Hippocampal formation (tissue), 2 donors: ENCODE data around the gene ATXN2.
A peak's percentile ranks its signal among the peaks of the same experiment; 100 is the strongest.
"Not testable (repeated sequence)": the region's sequence is repeated elsewhere in the genome, so short reads cannot be mapped to it uniquely, and the experiment has no call there.

ENCODE experiments used
- DNase-seq, 2 donors: peaks; one replicate each; lab custom pipeline; 2025; lab: John Stamatoyannopoulos, UW

The ATXN2 gene, protein sequence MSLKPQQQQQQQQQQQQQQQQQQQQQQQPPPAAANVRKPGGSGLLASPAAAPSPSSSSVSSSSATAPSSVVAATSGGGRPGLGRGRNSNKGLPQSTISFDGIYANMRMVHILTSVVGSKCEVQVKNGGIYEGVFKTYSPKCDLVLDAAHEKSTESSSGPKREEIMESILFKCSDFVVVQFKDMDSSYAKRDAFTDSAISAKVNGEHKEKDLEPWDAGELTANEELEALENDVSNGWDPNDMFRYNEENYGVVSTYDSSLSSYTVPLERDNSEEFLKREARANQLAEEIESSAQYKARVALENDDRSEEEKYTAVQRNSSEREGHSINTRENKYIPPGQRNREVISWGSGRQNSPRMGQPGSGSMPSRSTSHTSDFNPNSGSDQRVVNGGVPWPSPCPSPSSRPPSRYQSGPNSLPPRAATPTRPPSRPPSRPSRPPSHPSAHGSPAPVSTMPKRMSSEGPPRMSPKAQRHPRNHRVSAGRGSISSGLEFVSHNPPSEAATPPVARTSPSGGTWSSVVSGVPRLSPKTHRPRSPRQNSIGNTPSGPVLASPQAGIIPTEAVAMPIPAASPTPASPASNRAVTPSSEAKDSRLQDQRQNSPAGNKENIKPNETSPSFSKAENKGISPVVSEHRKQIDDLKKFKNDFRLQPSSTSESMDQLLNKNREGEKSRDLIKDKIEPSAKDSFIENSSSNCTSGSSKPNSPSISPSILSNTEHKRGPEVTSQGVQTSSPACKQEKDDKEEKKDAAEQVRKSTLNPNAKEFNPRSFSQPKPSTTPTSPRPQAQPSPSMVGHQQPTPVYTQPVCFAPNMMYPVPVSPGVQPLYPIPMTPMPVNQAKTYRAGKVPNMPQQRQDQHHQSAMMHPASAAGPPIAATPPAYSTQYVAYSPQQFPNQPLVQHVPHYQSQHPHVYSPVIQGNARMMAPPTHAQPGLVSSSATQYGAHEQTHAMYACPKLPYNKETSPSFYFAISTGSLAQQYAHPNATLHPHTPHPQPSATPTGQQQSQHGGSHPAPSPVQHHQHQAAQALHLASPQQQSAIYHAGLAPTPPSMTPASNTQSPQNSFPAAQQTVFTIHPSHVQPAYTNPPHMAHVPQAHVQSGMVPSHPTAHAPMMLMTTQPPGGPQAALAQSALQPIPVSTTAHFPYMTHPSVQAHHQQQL

DNA sequence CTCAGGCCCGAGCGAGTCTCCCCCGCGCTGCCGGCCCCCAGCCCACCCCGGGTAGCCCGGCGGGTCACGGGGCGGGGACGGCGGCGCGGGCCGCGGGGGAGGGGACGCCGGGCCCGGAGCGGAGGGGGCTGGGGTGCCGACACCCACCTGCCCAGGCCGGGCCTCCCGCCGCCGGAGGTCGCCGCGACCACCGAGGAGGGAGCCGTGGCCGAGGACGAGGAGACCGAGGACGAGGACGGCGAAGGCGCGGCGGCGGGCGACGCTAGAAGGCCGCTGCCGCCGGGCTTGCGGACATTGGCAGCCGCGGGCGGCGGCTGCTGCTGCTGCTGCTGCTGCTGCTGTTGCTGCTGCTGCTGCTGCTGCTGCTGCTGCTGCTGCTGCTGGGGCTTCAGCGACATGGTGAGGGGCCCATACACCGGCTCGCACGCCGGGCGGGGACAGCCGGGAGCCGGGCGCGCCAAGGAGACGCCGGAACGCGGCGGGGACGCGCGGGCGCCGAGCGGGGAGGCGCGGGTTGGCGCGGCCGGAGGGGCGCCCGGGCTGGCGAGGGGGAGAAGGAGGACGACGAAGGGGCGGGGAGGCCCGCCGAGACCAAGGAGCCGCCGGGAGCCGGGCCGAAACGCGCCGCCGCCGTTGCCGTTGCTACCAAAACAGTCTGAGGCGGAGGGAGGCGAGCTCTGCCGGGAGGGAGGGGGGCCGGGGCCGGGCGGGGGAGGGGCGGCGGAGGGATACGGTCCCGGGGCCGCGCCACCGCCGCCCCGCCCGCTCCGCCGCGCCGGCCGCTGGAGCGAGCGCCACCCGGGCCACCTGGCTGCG lies at the start of gene ATXN2:
TSS of gene ATXN2 (minus strand) at position 679 of the 816 bp plus-strand sequence. CDS start at position 398, 281 bp downstream.
- DNase-seq, result peak; percentile 55 to 84

DNA sequence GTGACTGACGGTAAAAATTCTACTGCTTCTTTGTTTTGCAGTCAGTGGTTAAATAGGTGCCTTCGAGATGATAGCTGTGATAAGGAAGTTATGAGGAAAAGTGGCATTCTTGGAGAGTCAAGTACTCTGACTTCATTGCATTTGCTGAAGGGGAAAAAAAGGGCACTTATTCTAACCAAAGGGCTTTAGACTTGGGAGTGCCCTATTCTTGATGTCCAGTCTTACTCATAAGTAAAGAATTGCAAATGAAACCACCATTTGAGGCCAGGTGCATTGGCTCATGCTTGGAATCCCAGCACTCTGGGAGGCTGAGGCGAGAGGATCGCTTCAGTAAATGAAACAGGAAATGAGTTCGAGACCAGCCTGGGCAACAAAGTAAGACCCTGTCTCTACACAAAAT lies 46.3 kb upstream of the ATXN2 start:
- no peak for DNase-seq

DNA sequence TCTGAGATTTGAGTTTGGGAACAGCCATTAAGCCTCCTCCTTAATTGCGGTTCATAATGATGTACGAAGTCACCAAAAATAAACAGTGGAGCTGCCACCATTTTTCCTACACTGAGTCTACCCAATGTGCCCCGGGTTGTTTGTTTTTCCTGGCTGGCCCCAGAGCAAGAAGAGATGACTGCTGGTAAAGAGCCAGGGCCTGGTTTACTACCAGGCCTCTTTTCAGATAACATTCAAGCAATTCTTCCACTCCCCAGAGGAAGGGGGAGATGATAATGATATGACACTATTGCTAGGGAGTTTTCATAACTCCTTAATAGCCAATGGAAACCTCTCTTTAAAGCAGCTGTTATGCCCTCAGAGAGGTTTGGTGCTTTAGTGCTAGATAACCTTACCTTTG lies 44.3 kb upstream of the ATXN2 start:
- DNase-seq, result no peak

DNA sequence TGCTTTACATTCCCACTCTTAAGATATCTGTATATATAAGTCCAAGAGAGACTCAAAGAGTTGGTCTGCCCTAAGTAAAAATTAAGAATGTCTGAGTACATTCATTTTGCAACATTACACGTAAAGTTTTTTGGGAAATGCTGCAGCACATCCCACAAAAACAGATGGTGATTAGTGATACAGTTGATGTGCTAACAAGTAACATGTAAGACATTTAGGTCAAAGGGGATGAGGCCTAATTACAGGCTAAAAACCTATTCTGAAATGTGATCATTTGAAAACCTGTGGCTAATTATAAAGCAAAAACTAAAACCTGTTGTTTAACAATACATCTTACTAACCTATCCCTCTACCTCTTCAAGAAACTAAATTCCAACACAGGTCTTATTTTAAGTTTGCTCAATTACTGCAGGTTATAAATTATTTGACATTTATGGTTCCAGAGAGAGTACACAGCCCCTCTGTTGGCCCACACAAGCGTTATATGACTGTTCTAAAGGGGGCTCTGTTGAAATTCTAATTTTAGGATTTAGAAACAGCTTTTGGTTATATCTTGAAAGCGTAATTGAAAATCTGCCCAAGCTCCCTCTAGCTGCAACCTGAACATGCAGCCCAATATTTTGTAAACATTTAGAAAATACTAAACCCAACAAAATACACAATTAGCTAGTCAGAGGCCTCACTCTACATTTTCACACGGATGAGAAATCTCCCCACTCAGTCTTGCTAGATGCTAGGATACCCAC lies 43.7 kb upstream of the ATXN2 start:
- no peak for DNase-seq

DNA sequence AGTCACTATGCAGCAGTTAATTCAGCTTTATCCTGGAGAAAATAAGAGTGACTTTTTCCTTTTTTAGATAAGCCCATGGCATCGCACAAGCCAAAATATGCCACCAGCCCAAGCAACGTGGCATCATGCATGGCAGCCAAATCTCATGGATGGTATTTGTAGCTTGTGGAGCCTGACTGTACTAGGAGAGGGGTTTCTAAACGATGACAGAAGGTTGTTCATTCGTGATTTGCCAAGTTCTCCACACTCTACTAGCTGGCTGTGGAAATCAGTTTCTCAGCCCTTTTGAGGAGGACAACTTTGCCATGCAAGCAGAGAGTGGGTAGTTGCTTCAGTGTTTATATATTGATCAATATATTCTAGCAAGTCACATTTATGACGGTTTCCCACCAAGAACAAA lies 41.4 kb upstream of the ATXN2 start:
- no peak for DNase-seq

DNA sequence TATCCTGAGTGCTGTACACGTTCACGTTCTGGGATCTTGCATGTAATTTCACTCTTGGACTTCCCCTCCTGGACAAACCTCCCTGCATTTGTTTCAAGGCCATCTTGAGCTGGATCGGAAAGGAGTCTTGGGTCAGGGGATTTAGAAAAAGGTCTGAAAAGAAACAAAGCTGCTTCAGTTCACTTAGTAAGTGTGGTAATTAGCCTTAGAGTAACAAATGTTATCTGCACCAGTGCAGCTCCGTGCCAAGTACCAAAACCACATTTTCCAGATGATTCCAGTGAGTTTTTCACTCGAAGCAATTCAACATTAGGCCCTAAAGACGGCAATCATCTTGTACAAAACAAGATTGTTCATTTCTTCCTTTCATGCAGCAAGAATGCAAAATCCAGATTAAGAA lies 39.4 kb upstream of the ATXN2 start:
- DNase-seq, result no peak

DNA sequence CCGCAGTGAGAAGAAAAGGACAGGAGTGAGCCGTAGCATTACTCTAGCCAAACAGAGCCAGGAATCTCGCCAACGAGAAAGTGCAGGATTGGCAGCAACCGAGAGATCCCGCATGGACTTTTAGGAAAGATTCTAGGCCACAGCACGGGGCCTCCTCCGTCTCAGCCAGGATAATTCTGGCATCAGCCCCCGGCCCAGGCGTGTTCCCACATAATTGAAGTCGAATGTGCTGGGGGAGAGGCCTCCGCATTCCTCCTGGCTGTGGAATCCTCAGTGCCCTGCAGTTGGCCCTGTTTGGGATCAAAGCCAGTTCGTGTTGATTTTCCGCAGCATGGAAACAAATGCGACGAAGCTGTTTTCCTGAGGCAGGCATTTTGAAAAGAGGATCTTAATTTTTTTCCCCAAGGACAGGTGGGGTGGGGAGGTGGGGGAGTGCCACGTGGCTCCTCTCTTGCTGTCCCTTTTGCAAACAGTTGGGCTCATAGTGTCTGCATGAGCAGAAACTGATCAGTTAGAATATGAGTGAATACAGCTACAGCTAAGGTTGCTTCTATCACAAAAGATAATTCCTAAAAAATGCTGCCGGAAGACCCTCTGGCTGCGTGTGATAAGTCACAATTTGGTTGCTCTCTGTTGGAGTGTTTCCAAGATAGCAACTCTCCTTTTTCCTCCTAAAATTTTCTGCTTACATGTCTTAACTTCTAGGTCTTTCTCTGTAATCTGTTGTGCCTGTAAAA lies 37.3 kb upstream of the ATXN2 start:
- DNase-seq, result peak in 1 of 2 donors; percentile 43

DNA sequence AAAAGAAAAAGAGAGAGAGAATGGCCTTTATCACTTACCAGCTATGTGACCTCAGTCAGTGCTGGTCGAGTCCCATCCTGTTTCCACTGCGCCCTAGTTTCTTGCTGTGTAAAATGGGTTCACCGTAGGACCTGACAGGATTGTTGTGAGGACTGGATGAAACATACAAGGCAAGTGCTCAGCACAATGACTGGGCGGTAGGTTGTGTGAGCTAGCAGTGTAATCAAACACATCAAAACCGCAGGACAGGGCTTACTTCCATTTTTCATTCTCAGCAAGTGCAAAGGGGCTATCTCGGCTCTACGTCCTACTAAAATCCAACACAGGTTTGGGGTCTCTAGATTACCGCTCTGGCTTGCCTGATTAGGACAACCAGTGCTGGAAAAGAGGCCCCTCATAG lies 36.4 kb upstream of the ATXN2 start:
- no peak for DNase-seq

DNA sequence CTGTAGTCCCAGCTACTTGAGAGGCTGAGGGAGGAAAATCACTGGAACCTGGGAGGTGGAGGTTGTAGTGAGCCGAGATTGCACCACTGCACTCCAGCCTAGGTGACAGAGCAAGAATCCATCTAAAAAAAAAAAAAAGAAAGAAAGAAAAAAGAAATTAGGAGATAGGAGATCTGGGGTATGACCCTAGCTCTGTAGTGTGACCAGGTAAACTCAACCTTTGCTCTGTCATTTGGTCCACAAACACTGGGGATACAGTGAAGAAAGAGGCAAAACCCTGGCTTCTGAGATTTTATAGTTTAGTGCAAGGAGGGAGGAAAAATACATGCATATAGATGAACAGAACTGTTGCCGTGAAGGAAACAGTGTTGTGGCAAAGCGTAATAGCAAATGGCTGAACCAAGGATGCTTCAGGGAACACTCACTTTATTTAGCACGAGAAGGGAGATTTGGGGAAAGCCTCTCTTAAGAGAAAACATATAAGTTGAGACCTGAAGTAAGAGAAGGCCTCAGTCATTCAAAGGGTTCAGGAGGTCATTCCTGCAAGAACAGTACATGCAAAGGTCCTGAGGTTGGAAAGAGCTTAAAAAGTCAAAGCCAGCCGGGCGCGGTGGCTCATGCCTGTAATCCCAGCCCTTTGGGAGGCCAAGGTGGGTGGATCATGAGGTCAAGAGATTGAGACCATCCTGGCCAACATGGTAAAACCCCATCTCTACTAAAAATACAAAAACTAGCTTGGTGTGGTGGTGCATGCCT lies 29.6 kb upstream of the ATXN2 start:
- DNase-seq, result no peak

DNA sequence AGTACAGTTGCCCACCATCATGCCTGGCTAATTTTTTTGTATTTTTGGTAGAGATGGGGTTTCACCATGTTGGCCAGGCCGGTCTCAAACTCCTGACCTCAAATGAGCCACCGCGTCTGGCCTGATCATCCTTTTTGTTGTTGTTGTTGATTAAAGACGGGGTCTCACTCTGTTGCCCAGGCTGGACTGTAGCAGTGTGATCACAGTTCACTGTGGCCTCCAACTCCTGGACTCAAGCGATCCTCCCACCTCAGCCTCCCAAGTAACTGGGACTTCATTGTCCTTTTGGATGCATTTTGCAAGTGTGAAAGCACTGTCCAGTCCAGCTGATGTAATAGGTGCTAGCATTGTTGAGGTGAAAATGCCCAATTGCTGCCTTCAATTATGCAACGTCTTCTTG lies 27.1 kb upstream of the ATXN2 start:
- DNase-seq, result no peak

DNA sequence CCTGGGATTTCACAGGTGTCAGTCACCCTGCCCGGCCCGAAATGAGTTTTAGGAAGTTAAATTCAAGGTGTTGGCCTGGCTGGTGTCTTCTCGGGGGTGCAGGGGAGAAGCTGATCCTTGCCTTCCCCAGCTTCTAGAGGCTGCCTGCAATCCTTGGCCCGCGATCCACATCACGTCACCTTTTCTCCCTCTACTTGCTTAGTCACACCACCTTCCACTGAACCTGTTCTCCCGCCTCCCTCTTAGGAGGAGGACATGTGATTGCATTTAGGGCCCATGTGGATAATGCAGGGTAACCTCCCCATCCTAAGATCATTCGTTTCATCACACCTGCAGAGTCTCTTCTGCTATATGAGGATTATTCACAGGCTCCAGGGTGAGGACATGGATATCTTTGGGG lies 25.4 kb upstream of the ATXN2 start:
- DNase-seq, result no peak

DNA sequence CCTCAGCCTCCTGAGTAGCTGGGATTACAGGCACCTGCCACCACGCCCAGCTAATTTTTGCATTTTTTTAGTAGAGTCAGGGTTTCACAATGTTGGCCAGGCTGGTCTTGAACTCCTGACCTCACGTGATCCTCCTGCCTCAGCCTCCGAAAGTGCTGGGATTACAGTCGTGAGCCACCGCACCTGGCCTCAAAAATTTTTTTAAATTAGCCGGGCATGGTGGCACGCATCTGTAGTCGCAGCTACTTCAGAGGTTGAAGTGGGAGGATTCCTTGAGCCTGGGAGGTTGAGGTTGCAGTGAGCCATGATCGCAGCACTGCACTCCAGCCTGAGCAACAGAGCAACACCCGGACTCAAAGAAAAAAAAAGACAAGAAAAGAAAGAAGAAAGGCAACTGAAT lies 18.7 kb upstream of the ATXN2 start:
- not testable (repeated sequence) for DNase-seq

DNA sequence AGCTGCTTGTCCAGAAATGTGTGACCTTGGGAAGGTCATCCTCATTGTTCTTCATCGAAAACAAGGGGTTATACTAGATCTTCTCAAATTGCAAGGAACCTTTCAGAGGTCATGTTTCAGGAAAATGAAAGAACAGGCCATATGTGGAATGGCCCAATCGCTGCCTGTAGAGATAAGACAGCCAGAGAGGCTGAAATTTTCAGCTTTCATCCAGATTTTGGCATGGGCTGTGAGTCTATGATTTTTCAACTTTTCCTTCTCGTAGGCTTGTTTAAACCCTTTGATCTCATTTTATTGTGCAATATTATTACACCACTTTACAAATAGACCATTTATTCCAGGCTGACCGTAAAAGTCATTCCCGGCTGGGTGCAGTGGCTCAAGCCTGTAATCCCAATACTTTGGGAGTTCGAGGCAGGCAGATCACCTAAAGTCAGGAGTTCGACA lies 17.1 kb upstream of the ATXN2 start:
- no peak for DNase-seq

DNA sequence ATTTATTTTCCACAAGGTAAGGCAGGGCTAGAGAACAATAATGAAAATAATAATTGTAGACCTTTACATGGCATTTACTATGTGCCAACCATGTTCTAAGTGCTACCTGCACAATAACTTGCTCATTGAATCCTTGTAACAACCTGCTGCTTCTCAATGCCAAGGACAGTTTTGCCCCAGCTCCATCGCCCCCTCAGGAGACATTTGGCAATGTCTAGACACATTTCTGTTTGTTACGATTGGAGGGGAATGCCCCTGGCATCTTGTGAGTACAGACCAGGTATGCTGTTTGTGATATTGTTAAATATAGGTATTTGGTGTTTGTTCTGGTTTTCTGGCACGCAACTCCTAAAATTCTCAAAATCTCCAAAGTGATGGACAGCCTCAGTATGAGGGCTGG lies 8.1 kb upstream of the ATXN2 start:
- DNase-seq, result no peak

DNA sequence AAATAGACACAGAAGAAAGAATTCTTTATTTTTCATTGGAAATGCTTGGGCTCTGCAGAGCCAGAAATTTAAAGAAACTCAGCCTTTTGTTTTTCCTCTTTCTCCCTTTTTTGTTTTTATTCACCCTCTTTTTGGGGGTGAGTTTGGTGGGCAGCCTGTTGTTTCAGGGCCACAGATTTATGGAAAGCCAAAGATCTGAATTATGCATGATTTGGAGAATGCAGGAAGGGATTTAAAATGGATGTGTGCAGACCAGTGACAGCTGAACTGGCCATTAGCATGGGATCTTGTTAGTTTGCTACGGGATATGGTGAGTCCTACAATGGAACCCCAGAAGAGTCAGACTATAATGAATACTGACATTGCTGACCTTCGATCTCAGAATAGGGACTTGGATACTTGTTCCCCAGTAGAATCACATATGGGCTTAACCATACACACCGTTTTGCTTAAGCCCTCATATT lies 7.7 kb upstream of the ATXN2 start:
- no peak for DNase-seq

DNA sequence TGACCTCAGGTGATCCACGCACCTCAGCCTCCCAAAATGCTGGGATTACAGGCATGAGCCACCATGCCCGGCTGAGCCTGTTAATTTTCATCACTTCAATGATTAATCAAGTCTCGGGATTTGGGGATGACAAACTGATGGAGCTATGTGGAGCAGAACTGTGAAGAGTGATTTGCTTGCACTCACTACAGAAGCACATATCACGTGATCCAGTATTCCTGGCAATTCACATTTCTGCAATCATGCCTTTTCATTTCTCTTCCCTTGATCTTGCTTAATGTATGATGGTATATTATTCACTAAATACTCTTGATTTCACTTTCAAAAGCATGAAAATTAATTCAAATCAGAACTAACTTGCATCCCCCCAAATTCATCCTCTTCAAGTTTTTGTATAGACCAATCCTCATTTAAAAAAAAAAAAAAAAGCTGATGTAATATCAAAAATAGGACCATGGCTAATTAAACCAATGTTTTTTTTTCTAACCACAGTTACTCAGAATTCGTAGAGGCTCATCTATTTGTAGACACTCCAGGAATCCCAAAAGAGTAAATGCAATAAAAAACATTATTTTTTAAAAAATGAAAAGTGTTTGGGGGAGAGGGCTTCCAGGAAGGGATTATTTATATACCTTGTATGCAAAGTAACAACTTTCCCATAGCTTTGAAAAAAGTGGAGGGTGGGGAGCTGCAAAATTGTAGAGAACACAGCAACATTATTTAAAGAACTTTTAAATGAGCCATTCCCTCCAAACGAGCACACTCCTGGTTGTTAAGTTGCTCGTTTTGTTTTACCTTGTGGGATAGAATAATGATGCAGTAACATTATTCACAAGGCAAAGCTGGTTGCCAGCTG lies 7.0 kb upstream of the ATXN2 start:
- no peak for DNase-seq

DNA sequence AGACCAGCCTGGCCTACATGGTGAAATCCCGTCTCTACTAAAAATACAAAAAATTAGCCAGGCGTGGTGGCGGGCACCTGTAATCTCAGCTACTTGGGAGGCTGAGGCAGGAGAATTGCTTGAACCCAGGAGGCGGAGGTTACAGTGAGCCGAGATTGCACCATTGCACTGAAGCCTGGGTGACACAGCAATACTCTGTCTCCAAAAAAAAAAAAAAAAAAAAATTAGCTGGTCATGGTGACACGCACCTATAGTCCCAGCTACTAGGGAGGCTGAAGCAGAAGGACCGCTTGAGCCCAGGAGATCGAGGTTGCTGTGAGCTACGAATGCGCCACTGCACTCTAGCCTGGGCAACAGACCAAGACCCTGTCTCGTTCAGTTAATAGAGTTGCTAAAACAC lies 3.7 kb upstream of the ATXN2 start:
- DNase-seq, result not testable (repeated sequence)

DNA sequence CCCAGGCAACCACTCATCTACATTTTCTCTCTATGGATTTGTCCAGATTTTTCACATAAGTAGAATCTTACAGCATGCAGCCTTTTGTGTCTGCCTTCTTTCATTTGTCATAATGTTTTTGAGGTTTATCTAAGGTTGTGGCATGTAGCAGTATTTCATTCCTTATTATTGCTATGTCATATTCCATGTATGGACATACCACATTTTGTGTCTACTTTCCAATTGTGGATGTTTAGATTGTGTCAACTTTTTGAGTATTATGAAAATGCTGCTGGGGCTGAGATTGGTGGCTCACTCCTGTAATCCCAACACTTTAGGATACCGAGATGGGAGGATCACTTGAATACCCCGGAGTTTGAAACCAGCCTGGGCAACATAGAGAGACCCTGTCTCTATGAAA lies 3.2 kb upstream of the ATXN2 start:
- DNase-seq, result no peak
